HG03066 (cell line): ENCODE results near the gene SLC16A1.
"Not testable (repeated sequence)": the region's sequence is repeated elsewhere in the genome, so short reads cannot be mapped to it uniquely, and the experiment has no call there.

Experiments used
- ATAC-seq: cut with Tn5 transposase; IDR thresholded peaks from one replicate; pipeline ENCODE4 v1.9.1; 2021; ENCODE audit warnings: low read depth; ENCODE audit not compliant: unreplicated experiment

The SLC16A1 gene

GRCh38 chr1:112888630-112889029 lies 67.4 kb downstream of the SLC16A1 start:
- no peak for ATAC-seq

GRCh38 chr1:112887599-112888283 lies 68.3 kb downstream of the SLC16A1 start:
- ATAC-seq, result no peak

GRCh38 chr1:112884996-112885395 lies 71.0 kb downstream of the SLC16A1 start:
- not testable (repeated sequence) for ATAC-seq

GRCh38 chr1:112882271-112882744 lies 73.7 kb downstream of the SLC16A1 start:
- no peak for ATAC-seq

GRCh38 chr1:112881742-112882127 lies 74.3 kb downstream of the SLC16A1 start:
- no peak for ATAC-seq

GRCh38 chr1:112879834-112880233 lies 76.2 kb downstream of the SLC16A1 start:
- ATAC-seq, result no peak

GRCh38 chr1:112878321-112878720 lies 77.7 kb downstream of the SLC16A1 start:
- ATAC-seq, result no peak

- ATAC-seq, result no peak
These were observed 78.2 kb downstream of the SLC16A1 start for GRCh38 chr1:112877750-112878149.

GRCh38 chr1:112876315-112876714 lies 79.7 kb downstream of the SLC16A1 start:
- ATAC-seq, result no peak

GRCh38 chr1:112872551-112872962 lies 83.4 kb downstream of the SLC16A1 start:
- no peak for ATAC-seq

- ATAC-seq, result no peak
These were observed 84.9 kb downstream of the SLC16A1 start for GRCh38 chr1:112870887-112871646.

GRCh38 chr1:112869895-112870294 lies 86.1 kb downstream of the SLC16A1 start:
- no peak for ATAC-seq

GRCh38 chr1:112868191-112868590 lies 87.8 kb downstream of the SLC16A1 start:
- no peak for ATAC-seq

- ATAC-seq, result no peak
These were observed 89.0 kb downstream of the SLC16A1 start for GRCh38 chr1:112866981-112867380.

- no peak for ATAC-seq
These were observed 89.8 kb downstream of the SLC16A1 start for GRCh38 chr1:112866151-112866550.

- no peak for ATAC-seq
These were observed 93.1 kb downstream of the SLC16A1 start for GRCh38 chr1:112862753-112863426.
